ENCODE measurements around the gene ABCG2.

DNA sequence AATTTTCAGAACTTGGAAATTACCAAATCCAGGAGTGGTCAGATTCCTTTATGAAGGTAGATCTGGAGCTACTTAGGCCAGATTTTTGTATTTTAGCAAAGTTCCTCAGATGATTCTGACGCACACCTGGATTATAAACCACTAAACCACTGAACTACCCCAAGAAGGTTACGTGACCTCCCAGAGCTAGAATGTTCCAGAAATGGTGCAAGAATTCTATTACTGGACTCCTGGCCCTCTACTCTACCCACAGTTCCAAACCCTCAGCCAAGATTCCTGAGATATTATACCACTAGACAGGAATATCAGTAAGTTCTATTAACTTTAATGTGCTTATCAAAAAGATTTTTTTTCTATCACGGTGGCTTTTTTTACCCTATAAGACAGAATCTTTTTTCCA is 67.1 kb downstream of the ABCG2 start:
- TF ChIP-seq POLR2A (IDR thresholded peaks at IDR 0.05) (no peak), CTCF (IDR thresholded peaks at IDR 0.05) (no peak)
